Thymus (tissue), 11 donors: ENCODE results near the gene ANKRD13D. TPM values are rescaled to one million over a fixed set of nuclear protein-coding genes. Genes with fewer than 3 reads are reported as not detected.
A peak's percentile ranks its signal among the peaks of the same experiment; 100 is the strongest.

ENCODE experiments used
- DNase-seq, 9 donors: peaks; one replicate each; pipeline ENCODE4 v3.0.0-alpha.2; 2013; ENCODE audit warnings: low spot score in 9 of 9, low read depth in 6 of 9, missing footprints in 1 of 9
- H3K27ac ChIP-seq, 2 donors: one replicate each; pipeline ENCODE4 v1.5.1; 2013; ENCODE audit warnings: control low read depth in 1 of 2, low read depth in 1 of 2, low read length in 1 of 2, mild to moderate bottlenecking in 1 of 2, moderate library complexity in 1 of 2
- H3K27me3 ChIP-seq, 2 donors: one replicate each; pipeline ENCODE4 v1.5.1; 2013; ENCODE audit warnings: low read length in 1 of 2; ENCODE audit not compliant: control insufficient read depth in 2 of 2, insufficient read depth in 1 of 2
- H3K36me3 ChIP-seq, 2 donors: one replicate each; pipeline ENCODE4 v1.5.1; 2013; ENCODE audit warnings: low read length in 1 of 2, mild to moderate bottlenecking in 1 of 2, moderate library complexity in 1 of 2; ENCODE audit not compliant: control insufficient read depth in 2 of 2, insufficient read depth in 2 of 2
- H3K4me1 ChIP-seq, 2 donors: one replicate each; pipeline ENCODE4 v1.5.1; 2013; ENCODE audit warnings: low read length in 2 of 2; ENCODE audit not compliant: control insufficient read depth in 2 of 2, insufficient read depth in 2 of 2
- H3K4me3 ChIP-seq, 2 donors: one replicate each; pipeline ENCODE4 v1.5.1; 2013; ENCODE audit warnings: low read length in 2 of 2, control low read depth in 1 of 2, mild to moderate bottlenecking in 1 of 2
- H3K9me3 ChIP-seq, 2 donors: one replicate each; pipeline ENCODE4 v1.5.1; 2013; ENCODE audit warnings: low read length in 1 of 2, mild to moderate bottlenecking in 1 of 2; ENCODE audit not compliant: control insufficient read depth in 2 of 2, insufficient read depth in 1 of 2
- WGBS: extraction: QIAGEN DNeasy Blood & Tissue Kit; methylation state at CpG from one replicate; pipeline ENCODE4 v1.1.7; 2013; 5-methylcytosine and 5-hydroxymethylcytosine counted together
- polyA plus RNA-seq: library from polyadenylated mRNA; stranded (reverse); fragments of 200-250 nt; gene quantifications from one replicate; pipeline ENCODE4 v1.2.3, GENCODE V29; 2013
- total RNA-seq: library from RNA; stranded (reverse); fragments of 120-200 nt; gene quantifications from one replicate; pipeline ENCODE4 v1.2.4, GENCODE V29; 2013
- donor health status: healthy.

The ANKRD13D gene
- total and polyA plus RNA-seq, 2 donors: 32.1 to 99.1 TPM

DNA sequence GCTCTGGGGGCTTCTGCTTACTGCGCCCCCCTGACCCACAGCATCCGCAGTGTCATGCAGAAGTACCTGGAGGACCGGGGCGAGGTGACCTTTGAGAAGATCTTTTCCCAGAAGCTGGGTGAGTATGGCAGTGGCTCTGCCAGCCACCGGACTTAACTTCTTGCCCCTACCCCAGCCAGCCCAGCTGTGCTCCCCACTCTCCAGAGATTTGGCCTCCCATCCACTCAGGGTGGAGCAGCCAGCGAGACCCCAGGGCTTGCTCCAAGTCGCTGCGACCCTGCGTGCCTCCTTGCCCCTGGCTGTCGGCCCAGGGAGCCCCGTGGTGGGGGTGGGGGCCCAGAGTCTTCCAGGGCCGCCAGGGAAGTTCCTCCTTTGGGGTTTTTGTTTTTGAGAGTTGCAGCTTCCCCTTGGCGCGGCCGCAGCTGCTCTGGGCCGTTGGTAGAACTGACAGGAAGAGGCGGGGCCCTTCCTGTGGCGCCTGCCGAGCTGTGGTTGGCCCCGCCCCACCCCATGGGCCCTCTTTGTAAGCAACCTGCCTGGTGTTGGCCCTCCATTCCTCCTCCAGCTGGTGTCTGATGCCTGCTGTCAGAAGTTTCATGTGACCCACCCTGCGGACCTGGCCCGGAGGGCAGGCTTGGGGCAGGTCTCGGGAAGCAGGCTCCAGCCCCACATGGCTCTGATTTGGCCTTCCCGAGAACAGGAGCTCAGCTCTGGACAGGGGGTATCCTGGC is 11.7 kb upstream of the ANKRD13D start:
- peaks cover 0 to 5% of the 10 kb centered on the region in 2 donors for H3K9me3 ChIP-seq
- WGBS: 2% methylated on average over 24 of the region's 24 CpGs
- peak overlapping the region; percentile 95 to 99 for H3K27ac ChIP-seq
- DNase-seq: peak; percentile 79 to 98 (median 89)
- peaks cover 60 to 95% of the 10 kb centered on the region in 2 donors for H3K36me3 ChIP-seq
- no peaks in the 10 kb centered on the region for H3K27me3 ChIP-seq
- H3K4me3 ChIP-seq: peak overlapping the region; percentile 55 to 67
- peaks cover 65 to 82% of the 10 kb centered on the region in 2 donors for H3K4me1 ChIP-seq

- H3K27ac ChIP-seq: peak overlapping the region; percentile 95 to 99
- H3K4me3 ChIP-seq: peak overlapping the region; percentile 55 to 67
- DNase-seq: peak in 1 of 9 donors; percentile 71
- no peaks in the 10 kb centered on the region for H3K27me3 ChIP-seq
- H3K9me3 ChIP-seq: peaks cover 0 to 5% of the 10 kb centered on the region in 2 donors
- WGBS: 37% methylated on average over 14 of the region's 14 CpGs
- H3K36me3 ChIP-seq: peaks cover 60 to 95% of the 10 kb centered on the region in 2 donors
- peaks cover 56 to 72% of the 10 kb centered on the region in 2 donors for H3K4me1 ChIP-seq
Observed at GRCh38 chr11:67278135-67278938, 10.8 kb upstream of the ANKRD13D start.

DNA sequence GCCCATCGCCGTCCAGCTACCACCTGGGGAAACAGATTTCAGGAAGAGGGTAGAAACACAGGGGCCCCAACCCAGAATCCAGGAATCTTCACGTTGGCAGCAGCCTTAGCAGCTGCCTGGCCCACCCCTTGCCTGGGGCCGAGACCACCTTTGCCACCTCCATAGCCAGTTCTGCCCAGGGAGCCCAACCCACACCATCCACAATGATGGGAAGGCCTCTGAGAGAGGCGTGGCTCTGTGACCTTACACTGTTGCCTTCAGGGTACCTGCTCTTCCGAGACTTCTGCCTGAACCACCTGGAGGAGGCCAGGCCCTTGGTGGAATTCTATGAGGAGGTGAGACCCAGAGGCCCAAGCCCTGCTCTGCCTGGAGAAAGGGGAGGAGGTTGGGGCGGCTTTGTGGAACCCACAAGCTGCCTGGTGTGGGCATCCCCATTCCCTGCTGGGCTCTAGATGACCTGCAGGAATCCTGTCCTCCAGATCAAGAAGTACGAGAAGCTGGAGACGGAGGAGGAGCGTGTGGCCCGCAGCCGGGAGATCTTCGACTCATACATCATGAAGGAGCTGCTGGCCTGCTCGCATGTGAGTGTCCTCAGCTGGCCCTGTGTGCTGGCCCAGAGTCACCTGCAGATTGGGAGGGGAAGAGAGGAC is 10.0 kb upstream of the ANKRD13D start:
- H3K4me1 ChIP-seq: peaks cover 48 to 70% of the 10 kb centered on the region in 2 donors
- DNase-seq: no peak
- H3K36me3 ChIP-seq: peaks cover 67 to 97% of the 10 kb centered on the region in 2 donors
- no peaks in the 10 kb centered on the region for H3K27me3 ChIP-seq
- WGBS: 80% methylated on average over 14 of the region's 14 CpGs
- peak overlapping the region; percentile 95 to 99 for H3K27ac ChIP-seq
- peaks cover 0 to 5% of the 10 kb centered on the region in 2 donors for H3K9me3 ChIP-seq
- H3K4me3 ChIP-seq: peak overlapping the region; percentile 55 to 67

- H3K36me3 ChIP-seq: peaks cover 69 to 97% of the 10 kb centered on the region in 2 donors
- WGBS: 93% methylated on average over 17 of the region's 17 CpGs
- no peaks in the 10 kb centered on the region for H3K27me3 ChIP-seq
- peaks cover 44 to 65% of the 10 kb centered on the region in 2 donors for H3K4me1 ChIP-seq
- no peak overlapping the region for H3K4me3 ChIP-seq
- H3K9me3 ChIP-seq: peaks cover 0 to 5% of the 10 kb centered on the region in 2 donors
- DNase-seq: no peak
- peak overlapping the region; percentile 77 to 99 for H3K27ac ChIP-seq
Observed at GRCh38 chr11:67279589-67280340, 9.3 kb upstream of the ANKRD13D start.

- peaks cover 70 to 97% of the 10 kb centered on the region in 2 donors for H3K36me3 ChIP-seq
- 90% methylated on average over 13 of the region's 13 CpGs for WGBS
- no peak overlapping the region for H3K4me3 ChIP-seq
- DNase-seq: no peak
- H3K27me3 ChIP-seq: no peaks in the 10 kb centered on the region
- peaks cover 38 to 62% of the 10 kb centered on the region in 2 donors for H3K4me1 ChIP-seq
- H3K27ac ChIP-seq: peak overlapping the region in 1 of 2 donors; percentile 7
- H3K9me3 ChIP-seq: peaks cover 0 to 5% of the 10 kb centered on the region in 2 donors
Observed at GRCh38 chr11:67280341-67280787, 8.7 kb upstream of the ANKRD13D start.

DNA sequence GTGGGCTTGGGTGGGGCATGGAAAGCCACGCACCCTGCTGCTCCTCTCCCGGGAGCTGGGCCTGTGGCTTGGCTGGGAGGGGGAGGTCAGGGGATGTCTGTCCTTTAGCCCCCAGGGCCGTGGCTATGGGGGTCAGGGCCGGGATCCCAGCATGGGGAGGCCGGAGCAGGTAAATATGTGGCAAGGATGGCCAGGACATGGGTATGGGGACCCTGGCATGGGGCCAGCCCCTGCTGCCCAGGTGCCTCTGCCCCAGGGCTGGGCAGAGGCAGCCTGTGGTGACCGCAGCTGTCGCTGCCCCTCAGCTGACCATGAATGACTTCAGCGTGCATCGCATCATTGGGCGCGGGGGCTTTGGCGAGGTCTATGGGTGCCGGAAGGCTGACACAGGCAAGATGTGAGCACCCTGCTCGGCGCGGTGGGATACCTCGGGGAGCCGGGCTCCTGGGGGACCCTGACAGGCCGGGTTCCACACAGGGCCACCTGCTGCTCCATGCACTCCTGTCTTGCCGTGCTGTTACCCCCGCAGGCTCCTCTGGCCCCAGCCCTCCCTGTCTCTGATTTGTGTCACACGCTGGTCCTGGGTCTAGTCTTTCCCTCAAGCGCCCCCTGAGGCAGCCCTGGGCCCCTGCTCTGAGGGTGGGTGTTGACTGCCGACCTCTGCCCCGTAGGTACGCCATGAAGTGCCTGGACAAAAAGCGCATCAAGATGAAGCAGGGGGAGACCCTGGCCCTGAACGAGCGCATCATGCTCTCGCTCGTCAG is 8.1 kb upstream of the ANKRD13D start:
- Histone ChIP-seq H3K36me3 (peaks cover 72 to 97% of the 10 kb centered on the region in 2 donors), H3K27ac (no peak overlapping the region), H3K27me3 (no peaks in the 10 kb centered on the region), H3K4me1 (peaks cover 32 to 61% of the 10 kb centered on the region in 2 donors), H3K4me3 (no peak overlapping the region), H3K9me3 (peaks cover 0 to 5% of the 10 kb centered on the region in 2 donors)
- 98% methylated on average over 31 of the region's 31 CpGs for WGBS
- no peak for DNase-seq

GRCh38 chr11:67281552-67282150 is 7.5 kb upstream of the ANKRD13D start:
- 98% methylated on average over 27 of the region's 27 CpGs for WGBS
- no peak overlapping the region for H3K27ac ChIP-seq

More at GRCh38 chr11:67281552-67282150, 7.5 kb upstream of the ANKRD13D start:
- peaks cover 0 to 5% of the 10 kb centered on the region in 2 donors for H3K9me3 ChIP-seq
- no peak for DNase-seq
- H3K36me3 ChIP-seq: peaks cover 77 to 98% of the 10 kb centered on the region in 2 donors
- H3K27me3 ChIP-seq: no peaks in the 10 kb centered on the region
- H3K4me3 ChIP-seq: no peak overlapping the region
- H3K4me1 ChIP-seq: peaks cover 30 to 61% of the 10 kb centered on the region in 2 donors
